Measurements from ENCODE around the gene OR51B4.

GRCh38 chr11:5276697-5277096 is 25.0 kb downstream of the OR51B4 start:
- TF ChIP-seq CTCF (conservative IDR thresholded peaks at IDR 0.05; ENCODE audit: low read depth in 2 of 2), result no peak
- TF ChIP-seq EZH2 (IDR thresholded peaks at IDR 0.05; ENCODE audit: low read depth, unreplicated experiment), result no peak
